ENCODE results near the gene PAPPA2.

Gene PAPPA2

DNA sequence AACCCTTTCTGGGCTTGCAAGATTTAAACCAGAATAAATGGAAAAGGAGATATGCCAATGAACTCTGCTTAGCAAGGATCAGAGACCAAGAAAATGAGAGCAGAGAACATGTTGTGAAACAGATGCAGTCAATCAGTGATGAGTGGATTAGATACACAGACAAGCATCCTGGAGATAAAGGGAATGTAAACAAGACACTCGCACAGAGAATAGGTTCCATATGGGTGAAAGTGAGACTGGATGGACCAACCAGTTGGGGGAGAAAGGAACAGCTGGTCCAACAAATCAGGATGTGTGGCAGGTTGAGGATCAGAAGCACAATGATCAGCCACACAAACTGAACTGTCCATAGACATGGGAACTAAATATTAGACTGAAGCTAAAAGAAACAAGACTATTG, 363.3 kb downstream of the PAPPA2 start:
- DNase-seq, result no peak

GRCh38 chr1:176829261-176829660, 366.3 kb downstream of the PAPPA2 start:
- DNase-seq, result no peak

- no peak for DNase-seq
Measured at GRCh38 chr1:176831150-176831549, 368.2 kb downstream of the PAPPA2 start.

- no peak for DNase-seq
Measured at GRCh38 chr1:176837708-176838107, 374.7 kb downstream of the PAPPA2 start.

- DNase-seq, result no peak
Measured at GRCh38 chr1:176838276-176838995, 375.5 kb downstream of the PAPPA2 start.

DNA sequence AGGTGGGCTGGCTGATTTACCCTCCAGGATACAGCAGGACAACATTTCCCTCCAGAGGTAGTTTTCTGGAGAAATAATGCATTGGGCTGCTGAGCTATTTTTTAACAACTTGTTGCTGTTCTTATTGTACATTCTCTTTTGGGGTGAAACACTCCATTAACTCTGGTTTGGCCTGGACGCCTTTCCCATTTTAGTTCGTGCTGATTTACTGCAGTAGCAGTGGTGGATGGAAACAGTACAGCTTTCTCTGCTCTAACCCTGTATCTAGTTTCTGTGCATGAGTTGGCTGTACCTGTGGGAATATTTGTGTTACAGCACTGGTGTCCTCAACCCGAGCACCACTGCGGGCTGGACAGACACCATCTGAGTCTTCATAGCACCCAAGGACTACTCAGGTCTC, 376.2 kb downstream of the PAPPA2 start:
- no peak for DNase-seq

DNA sequence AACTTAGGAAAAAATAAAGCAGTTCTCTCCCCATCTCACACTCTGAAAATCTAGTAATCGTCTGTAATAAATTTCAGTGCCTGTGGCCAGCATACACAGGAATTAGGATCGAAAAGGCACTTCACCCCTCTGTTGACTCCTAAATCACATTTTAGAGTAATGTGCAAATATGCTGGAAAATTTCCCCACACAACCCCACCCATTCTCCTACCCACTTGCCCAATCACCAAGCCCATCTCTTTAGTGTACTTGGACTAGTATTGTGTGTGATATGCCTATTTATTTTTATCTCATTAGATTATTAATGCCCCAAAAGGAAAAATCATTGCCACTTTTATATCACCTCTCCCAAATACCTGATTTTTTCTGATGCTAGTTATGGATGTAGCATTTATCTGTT, 378.3 kb downstream of the PAPPA2 start:
- no peak for DNase-seq

GRCh38 chr1:176843352-176844297, 380.6 kb downstream of the PAPPA2 start:
- DNase-seq, result no peak

DNA sequence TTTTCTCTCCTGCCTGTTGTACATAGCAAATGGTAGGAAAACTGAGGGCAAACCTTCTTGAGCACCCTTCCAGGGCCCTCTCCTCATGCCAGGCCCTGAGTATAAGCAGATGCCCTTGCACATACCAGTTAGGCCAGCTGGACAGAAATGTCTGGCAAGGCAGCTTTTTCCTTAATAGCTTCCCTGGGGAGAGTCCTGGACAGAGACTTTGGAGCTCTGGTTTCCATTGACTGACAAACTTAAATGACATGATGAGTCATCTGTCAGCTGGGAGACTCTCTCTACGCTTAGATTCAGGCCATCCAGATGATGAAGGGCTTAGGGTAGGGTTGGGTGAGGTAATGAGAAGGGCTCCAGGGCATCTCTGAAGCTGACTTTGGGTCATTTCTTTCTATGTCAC, 384.1 kb downstream of the PAPPA2 start:
- DNase-seq, result no peak

GRCh38 chr1:176849281-176849680, 386.3 kb downstream of the PAPPA2 start:
- DNase-seq, result no peak

DNA sequence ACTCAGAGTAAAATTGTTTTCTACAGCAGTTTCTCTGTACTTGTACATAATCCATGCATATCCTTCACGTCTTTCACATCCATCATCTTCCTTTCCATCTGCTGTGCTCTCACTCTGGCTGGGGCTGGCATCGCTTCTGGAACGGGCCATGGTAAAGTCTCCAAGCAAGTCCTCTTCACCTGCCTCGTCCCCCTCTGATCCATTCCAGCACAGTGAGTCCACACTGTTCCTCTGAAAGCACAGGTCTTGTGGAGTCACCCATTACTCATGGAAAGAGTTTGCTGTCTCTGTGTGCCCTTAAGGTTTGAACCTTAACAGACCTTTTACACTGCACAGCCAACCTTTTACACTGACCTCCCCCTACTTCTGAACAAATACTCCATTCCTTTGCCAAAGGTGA, 387.9 kb downstream of the PAPPA2 start:
- no peak for DNase-seq

- no peak for DNase-seq
Measured at GRCh38 chr1:176852124-176852523, 389.1 kb downstream of the PAPPA2 start.

DNA sequence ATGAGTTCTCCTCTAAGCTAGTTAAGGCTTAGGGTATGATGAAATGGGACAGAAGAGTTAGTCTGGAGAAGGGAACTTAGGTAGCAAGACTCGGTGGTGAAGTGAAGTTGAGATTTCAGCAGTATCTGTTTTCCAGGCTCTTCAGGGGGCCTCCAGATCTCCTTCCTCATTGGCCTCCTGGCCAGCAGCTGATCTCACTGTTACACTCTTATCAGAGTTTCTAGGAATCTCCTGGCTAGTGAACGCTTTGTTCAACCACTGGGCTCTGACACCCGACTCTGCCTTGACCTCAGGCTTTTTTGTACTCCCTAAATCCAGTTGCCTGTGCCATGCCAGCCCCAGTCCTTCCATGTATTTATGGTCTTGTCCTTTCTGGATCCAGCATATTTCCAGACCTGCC, 390.5 kb downstream of the PAPPA2 start:
- DNase-seq, result no peak

GRCh38 chr1:176854121-176854520, 391.1 kb downstream of the PAPPA2 start:
- DNase-seq, result no peak

DNA sequence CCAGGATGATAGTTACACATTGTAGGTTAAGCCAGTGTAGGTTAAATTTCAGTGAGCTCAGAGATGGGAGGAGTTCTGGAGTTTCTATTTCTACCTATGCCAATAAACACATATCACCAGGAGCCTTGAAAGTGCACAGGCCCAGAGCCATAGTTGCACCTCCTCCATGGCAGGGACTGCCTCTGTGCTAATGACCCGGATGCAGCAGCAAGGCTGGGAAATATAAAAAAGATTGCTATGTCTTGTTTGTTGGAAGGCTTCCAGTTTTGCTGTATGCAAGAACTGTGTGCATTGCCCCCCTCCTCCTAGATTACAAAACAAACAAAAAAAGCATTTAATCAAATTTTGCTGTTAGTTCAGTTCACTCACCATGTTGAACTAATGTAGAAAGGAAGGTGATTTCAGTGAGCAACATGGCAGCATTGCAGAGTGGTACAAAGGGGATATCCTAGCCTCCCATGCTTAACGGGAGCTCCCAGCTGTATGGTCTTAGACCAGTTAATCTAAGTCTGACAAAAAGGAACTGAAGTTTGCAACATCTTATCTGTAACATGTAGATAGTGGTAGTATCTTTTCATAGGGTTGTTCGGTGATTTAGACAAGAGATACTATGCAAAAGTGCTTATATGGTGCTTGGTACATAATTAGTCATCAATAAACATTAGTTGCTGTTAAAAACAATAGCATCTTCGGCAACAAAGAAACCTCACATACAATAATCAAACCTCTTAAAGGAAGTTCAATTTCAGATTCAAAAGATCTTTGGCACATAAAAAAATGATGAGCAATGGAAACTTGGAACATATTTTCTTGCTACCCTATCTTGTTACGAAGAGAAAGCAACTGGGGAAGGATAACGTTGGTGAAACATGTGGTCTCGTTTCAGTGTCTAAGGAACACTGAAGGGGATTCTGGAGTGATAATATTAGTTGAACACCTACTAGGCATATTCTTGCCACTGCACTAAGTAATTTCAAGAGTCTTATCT, 392.1 kb downstream of the PAPPA2 start:
- no peak for DNase-seq

GRCh38 chr1:176857632-176858031, 394.7 kb downstream of the PAPPA2 start:
- DNase-seq, result no peak

GRCh38 chr1:176858433-176858916, 395.5 kb downstream of the PAPPA2 start:
- no peak for DNase-seq

DNA sequence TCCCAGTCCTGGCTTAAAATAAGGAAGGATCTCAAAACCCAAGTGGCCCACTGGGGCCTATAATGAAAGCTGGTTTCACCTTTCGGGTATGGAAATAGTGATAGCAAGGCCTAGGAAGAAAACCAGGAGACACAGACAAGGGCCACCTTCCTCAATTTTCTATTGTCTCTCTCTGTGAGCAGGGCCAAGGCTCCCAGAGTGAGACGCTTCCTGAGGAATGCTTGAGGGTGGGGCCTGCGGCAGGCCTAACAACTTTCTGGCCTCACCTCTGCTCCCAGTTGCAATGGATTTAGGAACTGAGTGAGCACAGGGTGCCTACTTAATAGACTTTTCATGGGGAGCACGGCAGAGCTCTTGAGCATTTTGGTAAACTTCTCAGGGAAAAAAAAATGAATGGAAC, 400.6 kb downstream of the PAPPA2 start:
- no peak for DNase-seq

DNA sequence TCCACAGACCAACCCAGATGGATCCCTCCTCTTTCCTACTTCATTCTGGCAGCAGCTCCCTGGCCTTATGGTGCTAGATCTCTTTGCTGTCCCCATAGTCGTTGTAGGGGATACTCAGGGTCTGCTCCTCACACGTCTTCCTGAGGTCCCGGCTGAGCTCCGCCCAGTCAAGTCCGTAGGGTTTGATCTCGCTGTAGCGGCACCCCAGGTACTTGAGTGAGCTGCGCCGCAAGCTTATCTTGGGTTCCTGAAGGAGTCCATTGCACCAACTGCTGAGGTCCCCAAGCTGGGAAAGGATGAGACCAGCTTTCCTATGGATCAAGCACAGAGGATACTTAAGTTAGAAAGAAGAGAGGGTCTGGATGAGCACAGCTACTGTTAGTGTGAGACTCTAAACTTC, 401.2 kb downstream of the PAPPA2 start:
- no peak for DNase-seq

DNA sequence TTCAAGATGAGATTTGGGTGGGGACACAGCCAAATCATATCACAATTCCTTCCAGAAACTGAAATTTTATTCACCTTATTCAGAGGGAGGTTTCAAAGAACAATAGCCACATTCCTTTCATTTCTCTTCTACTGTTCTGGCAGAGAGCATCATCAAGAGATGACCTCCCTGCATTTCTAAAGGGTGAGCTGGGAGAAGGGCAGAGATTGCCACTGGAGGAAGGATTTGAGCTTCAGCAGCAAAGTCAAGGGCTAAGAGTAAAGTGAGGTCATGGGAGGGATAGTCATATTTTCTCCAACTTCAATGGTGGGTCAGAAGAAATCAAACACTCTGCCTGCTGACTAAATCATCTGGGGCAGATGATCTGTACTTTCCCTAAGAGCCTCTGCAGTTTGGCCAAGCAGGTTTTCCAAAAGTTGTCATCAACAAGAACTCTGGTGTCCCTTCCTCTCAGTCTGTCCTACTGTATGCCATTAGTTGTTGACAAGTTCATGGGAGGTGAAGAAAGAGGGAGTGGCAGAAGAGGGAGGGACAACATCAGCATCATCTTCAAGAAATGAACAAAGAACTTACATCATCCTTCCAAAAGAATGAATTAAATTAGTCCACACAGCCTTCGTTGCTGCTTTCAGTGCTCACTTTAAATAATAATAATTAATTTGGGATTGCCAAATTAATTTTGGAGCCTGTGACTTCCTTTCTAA, 403.2 kb downstream of the PAPPA2 start:
- no peak for DNase-seq

- DNase-seq, result no peak
Measured at GRCh38 chr1:176869577-176869976, 406.6 kb downstream of the PAPPA2 start.

- no peak for DNase-seq
Measured at GRCh38 chr1:176876966-176877515, 414.1 kb downstream of the PAPPA2 start.
